ENCODE results near the gene NAT8L.

Gene NAT8L

DNA sequence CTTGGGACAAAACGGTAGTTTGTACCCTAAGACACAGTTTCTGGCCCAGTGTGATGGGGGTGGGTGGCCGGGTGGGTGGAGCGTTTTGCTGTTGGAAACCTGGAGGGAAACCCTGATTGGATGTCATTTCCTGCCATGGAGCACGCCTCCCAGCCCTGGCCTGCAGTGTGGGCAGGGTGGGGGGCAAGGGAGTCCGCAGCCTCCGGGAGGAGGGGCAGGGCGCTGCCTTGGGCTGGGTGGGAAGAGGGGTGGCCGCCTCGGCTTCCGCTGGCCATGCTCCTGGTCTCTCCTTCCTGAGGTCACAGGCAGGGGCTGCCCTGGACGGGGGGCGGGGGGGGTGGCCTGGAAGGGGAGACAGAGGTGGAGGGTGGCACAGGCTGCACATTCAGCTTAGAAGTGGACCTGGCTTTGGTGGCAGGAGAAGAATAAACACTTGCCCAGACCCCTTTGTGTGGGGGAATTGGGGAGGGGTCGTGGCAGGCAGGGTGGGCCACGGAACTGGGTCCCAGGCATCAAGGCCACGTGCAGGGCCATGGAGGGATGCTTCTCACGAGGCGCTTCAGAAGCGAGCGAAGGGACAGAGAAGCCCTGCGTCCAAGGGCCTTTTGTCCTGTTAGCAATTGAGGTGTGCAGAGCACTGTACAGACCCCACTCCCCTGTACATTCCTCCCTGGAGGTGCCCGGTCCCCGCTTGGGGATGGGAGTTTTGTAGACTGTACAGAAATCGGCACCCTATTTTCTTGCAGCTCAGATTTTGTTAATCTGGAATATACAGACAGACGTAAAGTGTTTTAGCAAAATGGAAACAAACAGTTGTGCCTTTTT lies 6.2 kb downstream of the NAT8L start:
- DNase-seq = peak; percentile 17

DNA sequence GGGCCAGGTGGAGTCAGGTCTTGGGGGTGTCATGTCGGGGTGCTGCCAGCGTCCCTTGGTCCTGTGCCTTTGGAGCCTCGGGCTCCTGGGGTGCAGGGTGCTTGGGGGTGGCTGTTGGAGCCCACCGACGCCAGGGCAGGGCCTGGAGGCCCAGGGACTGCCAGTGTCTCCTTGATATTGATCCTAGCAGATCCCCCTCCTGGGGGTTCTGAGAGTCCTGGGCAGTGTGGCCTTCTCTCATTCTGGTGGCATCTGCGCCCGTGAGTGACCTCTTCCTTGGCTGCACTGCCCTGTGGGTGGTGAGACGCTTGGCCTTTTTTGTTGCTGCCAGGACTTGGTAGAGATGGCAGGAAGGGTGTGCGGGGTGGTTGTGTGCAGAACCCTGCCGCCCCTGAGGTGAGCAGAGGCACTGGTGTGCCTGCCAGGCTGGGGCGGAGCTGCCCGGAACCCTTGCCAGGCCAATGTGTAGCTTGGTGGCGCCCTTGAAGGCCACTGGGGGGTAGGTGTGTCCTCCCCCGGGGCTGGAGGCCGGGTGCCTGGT lies 7.0 kb downstream of the NAT8L start:
- no peak for DNase-seq

DNA sequence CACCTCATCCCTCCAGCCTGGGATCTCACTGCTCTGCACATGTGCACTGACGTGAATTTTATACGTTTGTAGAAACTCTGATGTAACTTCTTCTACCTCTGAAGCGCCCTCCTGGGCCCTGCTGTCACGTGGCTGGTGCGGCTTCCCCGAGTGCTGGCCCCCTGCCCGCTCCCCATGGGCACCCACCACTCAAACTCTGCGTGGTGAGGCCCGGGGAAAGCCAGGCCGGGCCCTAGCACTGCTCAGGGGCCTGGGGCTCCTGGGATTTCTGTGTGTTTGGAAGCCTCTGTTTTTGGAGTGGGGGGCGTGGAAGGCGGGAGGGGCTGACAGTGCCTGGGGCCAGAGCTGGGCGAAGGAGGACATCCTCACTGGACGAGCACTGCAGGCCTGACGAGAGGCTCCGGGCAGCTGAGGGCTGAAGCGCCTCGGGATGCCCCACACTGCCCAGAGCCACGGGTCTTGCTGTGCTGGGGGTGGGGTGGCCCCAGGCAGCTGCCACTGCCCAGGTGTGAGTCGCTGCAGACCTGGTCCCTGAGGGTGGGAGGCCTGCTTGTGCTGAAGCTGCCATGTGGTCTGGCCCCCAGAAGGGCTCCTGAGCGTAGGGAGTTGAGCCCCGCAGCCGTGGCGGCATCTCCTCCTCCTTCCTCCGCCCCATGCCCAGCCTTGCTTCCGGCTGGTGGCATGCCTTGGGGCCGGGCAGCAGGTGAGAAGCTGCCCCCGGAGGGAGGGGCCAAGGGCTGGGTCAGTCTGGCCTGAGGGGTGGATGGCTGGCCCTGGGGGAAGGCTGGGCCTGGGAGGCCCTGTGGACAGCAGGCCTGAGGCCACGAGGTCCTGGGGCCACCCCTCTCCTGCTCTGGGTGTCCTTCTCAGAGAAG lies 7.7 kb downstream of the NAT8L start:
- DNase-seq = peak; percentile 23

- DNase-seq = peak; percentile 25
These were observed 8.5 kb downstream of the NAT8L start for GRCh38 chr4:2067446-2068197.

DNA sequence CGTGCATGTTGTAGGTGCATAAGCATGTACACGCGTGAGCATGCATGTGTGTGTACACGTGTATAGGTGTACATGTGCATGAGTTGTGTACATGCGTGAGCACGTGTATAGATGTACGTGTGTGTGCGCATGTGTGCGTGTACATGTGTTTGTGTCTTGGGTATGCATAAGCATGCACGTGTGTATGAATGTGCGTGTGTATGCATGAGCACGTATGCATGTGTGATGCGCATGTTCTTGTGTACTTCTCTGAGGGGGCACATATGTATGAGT lies 9.0 kb downstream of the NAT8L start:
- no peak for DNase-seq

DNA sequence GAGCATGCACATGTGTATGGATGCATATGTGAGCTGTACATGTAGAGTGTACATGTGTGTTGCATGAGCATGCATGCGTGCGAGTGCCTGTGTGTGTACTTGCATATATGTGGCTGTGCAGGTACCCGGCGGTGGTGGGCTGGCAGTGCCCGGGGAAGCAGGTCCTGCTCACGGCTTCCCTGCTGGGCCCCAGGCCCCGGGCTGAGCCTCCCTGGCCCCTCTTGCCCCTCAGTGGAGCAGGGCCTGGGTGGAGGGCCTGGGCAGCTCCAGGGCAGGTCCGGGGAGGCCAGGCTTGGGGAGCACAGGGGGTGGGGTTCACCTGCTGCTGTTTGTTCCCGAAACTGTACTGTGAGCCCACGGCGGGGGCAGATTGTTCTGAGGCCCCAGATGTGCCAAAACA lies 9.4 kb downstream of the NAT8L start:
- no peak for DNase-seq

GRCh38 chr4:2069161-2069971 lies 10.2 kb downstream of the NAT8L start:
- no peak for DNase-seq

- no peak for DNase-seq
These were observed 10.9 kb downstream of the NAT8L start for GRCh38 chr4:2069986-2070385.

DNA sequence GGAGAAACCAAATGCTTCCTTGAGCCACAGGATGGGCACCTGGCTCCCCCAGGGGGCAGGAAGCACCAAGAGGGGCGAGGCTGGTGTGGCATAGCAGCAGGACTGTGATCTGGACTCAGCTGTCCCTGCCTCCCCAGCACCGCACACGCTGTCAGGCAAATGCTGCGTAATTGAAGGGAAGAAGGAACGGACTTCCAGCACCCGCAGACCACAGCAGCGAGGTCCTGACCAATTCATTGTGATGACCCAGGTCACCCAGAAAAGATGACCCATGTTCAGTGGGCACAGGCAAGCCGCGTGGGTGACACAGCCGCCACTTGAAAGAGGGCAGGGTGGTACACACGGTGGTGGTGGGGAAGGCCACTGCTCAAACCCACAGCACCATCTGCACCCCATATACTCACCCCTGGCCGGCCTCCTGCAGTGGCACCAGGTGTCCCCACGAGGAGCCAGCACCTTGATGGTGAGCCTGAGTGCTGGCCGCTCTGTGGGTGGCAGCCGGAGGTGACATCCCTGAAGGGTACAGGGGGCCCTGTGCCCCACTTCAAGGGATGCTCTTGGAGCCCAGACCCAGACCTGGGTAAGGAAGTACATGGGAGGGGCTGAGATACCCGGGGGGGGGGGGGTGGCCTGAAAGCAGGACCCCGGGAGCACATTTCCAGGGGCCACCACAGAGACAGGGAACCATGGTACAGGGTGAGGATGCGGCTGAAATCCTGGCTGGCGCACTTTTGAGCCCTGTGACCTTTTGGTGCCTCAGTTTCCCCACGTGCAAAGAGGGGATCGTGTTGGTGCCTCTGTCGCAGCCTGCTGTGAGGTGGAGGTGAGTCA lies 11.5 kb downstream of the NAT8L start:
- DNase-seq = no peak

GRCh38 chr4:2071252-2071911 lies 12.3 kb downstream of the NAT8L start:
- DNase-seq = no peak

DNA sequence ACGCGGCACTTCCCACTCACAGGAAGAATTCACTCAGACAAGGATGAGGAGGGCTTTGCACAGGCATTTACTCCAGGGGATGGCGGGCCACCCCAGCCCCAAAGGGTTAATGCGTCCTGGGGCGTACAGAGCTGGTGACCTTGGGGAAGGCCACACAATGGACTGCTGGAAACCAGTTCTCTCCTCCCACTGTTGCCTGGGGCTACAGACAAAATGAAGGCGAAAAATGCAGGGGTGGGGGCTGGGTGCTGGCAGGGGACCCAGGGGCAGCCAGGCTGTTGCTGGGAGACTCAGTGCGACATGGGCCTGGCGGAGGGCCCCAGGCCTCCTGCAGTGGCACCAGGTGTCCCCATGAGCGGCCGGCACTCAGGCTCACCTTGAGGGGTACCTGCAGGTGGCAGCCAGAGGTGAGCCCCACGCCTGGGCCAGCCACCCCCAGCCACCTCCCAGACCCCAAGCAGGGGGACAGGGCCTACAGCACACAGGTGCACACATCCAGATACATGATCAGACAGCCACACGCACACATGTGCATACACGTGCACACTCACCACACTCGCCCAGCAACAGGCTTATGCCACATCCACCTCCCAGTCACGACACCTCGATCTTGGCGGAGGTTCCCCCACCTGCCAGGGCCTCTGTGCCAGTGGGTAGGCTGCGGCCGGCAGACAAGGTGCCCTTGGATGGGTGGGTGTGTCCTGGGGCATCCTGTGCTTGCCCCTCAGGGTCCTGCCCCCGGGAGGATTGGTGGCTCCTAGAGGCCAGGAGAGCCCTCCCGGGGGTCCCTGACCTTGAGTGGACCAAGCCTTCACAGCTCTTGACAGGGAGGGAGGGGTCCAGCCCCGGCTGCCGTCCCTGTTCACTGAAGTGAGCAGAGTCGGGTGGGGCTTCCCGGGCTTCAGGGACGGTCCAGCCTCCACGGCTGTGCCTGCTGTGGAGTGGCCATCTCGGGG lies 13.1 kb downstream of the NAT8L start:
- peak; percentile 23 for DNase-seq

DNA sequence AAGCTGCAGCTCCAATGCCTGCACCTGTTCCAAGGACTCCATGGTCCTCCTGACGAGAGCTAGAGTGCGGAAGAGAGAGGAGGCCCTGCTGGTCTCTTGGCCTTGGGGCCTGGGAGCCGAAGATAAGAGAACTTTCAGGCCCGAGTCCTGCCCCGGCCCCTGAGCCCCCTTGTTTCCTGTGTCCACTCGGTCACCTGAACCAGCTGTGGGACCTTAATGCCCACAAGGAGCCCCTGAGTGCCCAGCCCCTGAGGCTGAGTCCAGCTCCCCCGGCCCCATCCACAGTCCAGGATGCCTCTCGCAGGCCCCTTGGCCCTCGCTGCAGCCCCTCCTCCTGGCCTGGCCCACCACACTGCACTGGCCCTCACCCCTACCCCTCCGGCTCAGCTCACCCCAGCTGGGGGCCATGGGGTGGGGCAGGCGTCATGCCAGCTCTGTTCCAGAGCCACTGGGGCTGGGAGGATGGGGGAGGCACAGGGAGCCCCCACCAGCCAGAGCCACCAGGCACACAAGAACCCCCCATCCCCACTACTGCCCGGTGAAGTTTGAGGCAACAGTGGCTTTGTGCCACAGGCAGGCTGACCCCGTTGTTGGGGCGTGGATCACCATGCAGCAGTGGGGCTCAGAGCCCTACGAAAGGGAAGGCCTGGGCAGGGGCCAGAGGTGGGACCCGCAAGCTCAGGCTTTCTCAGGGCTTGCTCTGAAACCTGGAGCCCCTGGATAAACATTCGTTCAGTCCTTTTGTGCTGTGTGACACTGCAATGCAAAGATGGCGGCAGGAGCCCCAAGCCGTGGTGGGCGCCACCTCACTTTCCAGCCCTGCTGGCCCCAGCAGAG lies 14.1 kb downstream of the NAT8L start:
- DNase-seq = no peak

- DNase-seq = no peak
These were observed 14.8 kb downstream of the NAT8L start for GRCh38 chr4:2073808-2074481.

DNA sequence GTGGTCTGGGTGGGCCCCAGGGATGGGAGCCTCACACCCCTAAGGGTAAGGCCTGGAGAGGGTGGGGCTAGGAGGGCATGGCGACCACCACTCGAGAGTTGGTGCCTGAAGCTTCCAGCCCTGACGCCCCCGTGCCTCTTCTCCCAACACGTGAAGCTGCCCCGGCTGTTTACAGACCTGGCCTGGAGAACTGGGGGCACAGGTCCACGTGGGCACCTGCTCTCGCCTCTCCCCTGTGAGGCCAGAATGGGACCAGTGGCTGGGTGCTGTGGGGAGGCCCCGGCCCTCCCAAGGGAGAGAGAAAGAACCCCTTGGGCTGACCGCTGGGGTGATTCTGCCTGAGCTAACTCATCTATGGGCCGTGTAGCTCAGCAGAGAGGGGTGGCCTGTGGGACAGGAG lies 15.5 kb downstream of the NAT8L start:
- no peak for DNase-seq

DNA sequence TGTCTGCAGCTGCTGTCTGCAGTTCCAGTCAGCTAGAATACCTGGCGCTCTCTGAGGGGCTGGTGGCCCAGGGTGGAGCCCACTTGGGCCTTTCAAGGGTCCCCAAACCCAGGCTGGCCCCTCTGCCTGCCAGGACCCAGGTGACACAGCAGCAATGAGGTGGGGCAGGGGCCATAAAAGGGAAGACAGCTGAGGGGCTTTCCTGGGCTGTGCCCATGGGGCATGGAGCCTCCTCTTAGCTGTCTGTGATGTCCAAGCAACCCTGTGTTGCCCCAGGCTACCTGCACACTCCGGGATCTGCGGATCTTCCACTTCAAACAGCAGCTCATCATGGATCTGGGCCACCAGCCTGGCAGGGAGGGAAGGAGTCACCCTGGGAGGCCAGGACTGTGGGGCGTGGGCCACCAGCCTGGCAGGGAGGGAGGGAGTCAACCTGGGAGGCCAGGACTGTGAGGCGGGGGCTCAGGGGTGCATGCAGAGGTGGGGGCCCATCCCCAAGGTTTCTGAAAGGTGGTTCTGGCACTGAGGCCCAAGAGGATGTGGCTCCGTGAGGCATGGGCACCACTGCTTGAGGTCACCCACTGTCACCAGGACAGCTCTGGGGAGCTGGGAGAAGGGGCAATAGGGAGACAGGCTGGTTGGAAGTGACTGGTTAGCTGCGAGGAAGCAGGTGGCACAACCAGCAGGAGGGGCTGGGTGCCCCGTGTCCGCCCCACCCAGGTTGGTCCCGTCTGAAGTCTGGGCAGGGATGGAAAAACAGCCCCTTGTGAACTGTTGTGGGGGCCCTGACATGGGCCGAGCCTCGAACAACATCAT lies 16.3 kb downstream of the NAT8L start:
- no peak for DNase-seq

DNA sequence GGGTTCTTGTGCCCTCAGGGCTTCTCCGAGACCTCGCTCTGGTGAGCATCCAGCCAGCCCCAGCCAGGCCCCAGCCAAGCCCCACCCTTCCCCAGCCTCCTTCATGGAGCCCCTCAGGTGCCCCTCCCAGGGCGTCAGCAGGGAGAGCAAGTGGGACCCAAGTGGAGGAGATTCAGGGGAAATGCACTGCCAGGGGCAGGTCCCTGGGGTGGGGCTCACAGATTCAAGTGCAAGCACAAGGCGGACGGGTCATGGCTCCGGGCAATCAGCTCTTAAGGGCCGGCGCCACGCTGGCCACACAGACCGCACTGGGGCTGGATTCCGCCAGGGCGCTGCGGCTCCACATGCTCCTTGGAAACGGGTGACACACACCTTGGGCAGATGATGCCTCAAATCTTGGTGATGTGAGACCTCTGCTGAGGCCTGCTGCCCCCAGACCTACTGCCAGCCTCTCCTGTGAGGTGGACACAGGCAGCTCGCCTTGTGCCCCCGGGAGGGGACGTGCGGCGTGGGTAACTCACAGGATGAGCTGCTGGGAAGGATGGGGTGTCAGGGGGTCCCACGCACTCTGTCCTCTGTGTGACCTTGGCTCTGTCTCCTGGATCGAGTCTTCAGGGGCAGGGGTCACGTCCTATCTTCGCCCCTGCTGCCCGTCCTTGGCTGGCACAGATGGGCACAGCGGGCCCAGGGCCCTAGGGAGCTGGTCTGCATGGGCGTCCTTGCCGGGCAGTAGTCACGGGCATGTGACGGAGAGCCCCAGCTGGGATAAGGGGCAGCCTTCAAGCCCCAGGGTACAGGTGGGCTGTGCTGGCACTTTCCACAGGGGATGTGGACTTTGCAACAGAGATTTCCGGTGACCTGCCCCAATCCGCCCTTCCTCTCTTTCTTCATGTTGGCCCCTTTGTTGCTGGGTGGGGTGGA lies 17.1 kb downstream of the NAT8L start:
- DNase-seq = peak; percentile 16
